DMS153 (cell line): ENCODE measurements around the gene SUPV3L1.
A peak's percentile ranks its signal among the peaks of the same experiment; 100 is the strongest.

Experiments used
- DNase-seq: peaks from one replicate; lab custom pipeline; 2025; lab: John Stamatoyannopoulos, UW

The SUPV3L1 gene

GRCh38 chr10:69208761-69209160 lies 28.7 kb downstream of the SUPV3L1 start:
- DNase-seq, result no peak

- DNase-seq, result no peak
Observed at GRCh38 chr10:69209787-69210484, 29.9 kb downstream of the SUPV3L1 start.

GRCh38 chr10:69211104-69211503 lies 31.1 kb downstream of the SUPV3L1 start:
- DNase-seq, result no peak

- DNase-seq, result no peak
Observed at GRCh38 chr10:69211524-69211923, 31.5 kb downstream of the SUPV3L1 start.

- DNase-seq, result no peak
Observed at GRCh38 chr10:69213591-69214311, 33.7 kb downstream of the SUPV3L1 start.

- no peak for DNase-seq
Observed at GRCh38 chr10:69214666-69215131, 34.7 kb downstream of the SUPV3L1 start.

- DNase-seq, result no peak
Observed at GRCh38 chr10:69215405-69216171, 35.6 kb downstream of the SUPV3L1 start.

- no peak for DNase-seq
Observed at GRCh38 chr10:69216577-69217118, 36.6 kb downstream of the SUPV3L1 start.

GRCh38 chr10:69217119-69217754 lies 37.2 kb downstream of the SUPV3L1 start:
- no peak for DNase-seq

GRCh38 chr10:69218831-69219230 lies 38.8 kb downstream of the SUPV3L1 start:
- no peak for DNase-seq

- DNase-seq, result no peak
Observed at GRCh38 chr10:69220041-69220451, 40.0 kb downstream of the SUPV3L1 start, which contains the start of gene HKDC1. Gene HKDC1, plus strand, starts transcription at chr10:69220332. Its CDS starts 104 bp downstream, at chr10:69220436.

GRCh38 chr10:69220507-69220906 lies 40.5 kb downstream of the SUPV3L1 start:
- DNase-seq, result no peak

- peak; percentile 4 for DNase-seq
Observed at GRCh38 chr10:69222157-69223027, 42.4 kb downstream of the SUPV3L1 start.

GRCh38 chr10:69223028-69223342 lies 43.0 kb downstream of the SUPV3L1 start:
- no peak for DNase-seq

- no peak for DNase-seq
Observed at GRCh38 chr10:69224862-69225657, 45.0 kb downstream of the SUPV3L1 start.

- DNase-seq, result no peak
Observed at GRCh38 chr10:69225681-69226080, 45.6 kb downstream of the SUPV3L1 start.

GRCh38 chr10:69226919-69227450 lies 47.0 kb downstream of the SUPV3L1 start:
- no peak for DNase-seq

- no peak for DNase-seq
Observed at GRCh38 chr10:69228151-69228550, 48.1 kb downstream of the SUPV3L1 start.

GRCh38 chr10:69229616-69229916 lies 49.5 kb downstream of the SUPV3L1 start:
- DNase-seq, result no peak

GRCh38 chr10:69230128-69230527 lies 50.1 kb downstream of the SUPV3L1 start:
- DNase-seq, result no peak
